Fibroblast of pulmonary artery (primary cell): ENCODE results near the gene FH.

Source experiments
- DNase-seq: peaks from one replicate; pipeline ENCODE4 v3.0.0-alpha.2; 2010; ENCODE audit warnings: low read depth
- H3K4me3 ChIP-seq: replicated peaks from 2 replicates; pipeline ENCODE4 v1.5.1; 2011; ENCODE audit warnings: low read depth, mild to moderate bottlenecking, control low read depth, low read length, moderate library complexity
- CTCF ChIP-seq: IDR thresholded peaks from 2 replicates; pipeline ENCODE4 v1.5.1; 2011; ENCODE audit warnings: mild to moderate bottlenecking, control low read depth, low read length, inconsistent platforms; ENCODE audit errors: missing control alignments

Gene FH

GRCh38 chr1:241462391-241462790 is 57.2 kb downstream of the FH start:
- no peak for TF ChIP-seq CTCF
- no peak overlapping the region for H3K4me3 ChIP-seq
- peak; percentile 52 for DNase-seq

GRCh38 chr1:241460098-241460873 is 59.3 kb downstream of the FH start:
- no peak for DNase-seq
- TF ChIP-seq CTCF: no peak
- H3K4me3 ChIP-seq: no peak overlapping the region

DNA sequence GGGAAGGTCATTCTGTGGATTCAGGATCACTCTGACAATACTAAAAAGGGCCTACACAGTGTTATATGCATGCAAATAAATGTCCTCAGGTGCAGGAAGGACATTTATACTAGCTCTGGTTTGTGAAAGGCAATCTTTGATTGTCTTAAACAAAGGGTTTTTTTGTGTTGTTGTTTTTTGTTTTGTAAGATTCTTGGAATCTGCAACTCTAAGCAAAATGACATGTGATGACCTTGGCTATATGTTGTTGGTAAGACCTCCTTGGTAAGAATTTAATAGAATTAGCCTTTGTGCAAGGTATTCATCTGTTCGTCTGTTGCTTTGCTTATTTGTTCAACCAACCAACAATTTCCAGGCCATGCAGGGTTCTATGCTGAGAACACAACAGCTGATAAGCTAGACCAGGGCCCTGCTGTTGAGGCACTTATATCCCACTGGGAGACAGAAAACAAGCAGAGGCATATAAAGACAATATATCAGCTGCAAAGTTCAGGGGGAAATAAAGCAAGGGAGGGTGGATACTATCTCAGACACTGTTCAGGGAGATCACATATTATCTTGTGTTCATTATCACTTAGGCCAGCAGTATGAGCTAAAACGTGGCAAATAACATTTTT is 60.3 kb downstream of the FH start:
- no peak overlapping the region for H3K4me3 ChIP-seq
- TF ChIP-seq CTCF: no peak
- no peak for DNase-seq

DNA sequence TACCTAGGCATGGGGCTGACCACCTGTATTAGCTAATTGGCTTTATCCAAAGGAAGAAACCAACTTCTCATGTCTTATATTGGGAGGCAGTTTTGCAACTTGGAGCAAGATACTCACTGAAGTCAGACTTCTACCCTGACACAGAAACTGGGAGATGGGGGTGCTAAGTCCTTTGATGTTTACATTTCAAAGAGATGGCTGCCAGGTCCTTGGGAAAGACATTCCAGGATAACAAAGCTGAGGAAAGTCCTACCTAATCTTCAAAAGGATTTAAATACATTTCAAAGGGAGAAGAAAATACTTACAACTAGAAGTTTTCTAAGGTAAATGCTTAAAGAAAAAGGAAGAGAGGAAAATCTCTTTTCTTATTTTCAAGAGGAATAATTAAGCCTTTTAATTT is 62.1 kb downstream of the FH start:
- H3K4me3 ChIP-seq: no peak overlapping the region
- DNase-seq: no peak
- no peak for TF ChIP-seq CTCF

DNA sequence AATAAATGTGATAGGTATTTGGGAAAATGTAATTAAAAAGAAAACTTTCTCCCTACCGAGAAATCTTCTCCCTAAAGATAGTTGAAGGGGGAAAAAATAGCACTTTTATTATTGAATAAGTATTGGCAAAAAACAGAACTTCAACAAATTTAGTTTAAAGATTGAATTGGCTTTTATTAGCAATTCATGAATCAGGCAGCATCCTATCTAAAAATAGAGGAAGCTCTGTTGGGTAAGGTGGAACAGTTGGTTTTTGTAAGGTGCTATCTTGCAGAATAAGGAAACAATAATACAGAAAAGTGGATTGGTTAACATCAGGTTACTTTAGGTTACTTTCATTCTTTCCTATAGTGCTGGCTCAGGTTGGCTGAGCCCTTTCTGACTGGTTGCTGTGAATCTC is 62.8 kb downstream of the FH start:
- no peak for TF ChIP-seq CTCF
- no peak for DNase-seq
- no peak overlapping the region for H3K4me3 ChIP-seq

GRCh38 chr1:241453732-241454131 is 65.8 kb downstream of the FH start:
- H3K4me3 ChIP-seq: no peak overlapping the region
- DNase-seq: no peak
- TF ChIP-seq CTCF: no peak

GRCh38 chr1:241451956-241452355 is 67.6 kb downstream of the FH start:
- H3K4me3 ChIP-seq: no peak overlapping the region
- TF ChIP-seq CTCF: no peak
- no peak for DNase-seq
